Spleen (tissue), 11 donors: ENCODE measurements around the gene HNF4A. TPM values are rescaled to one million over a fixed set of nuclear protein-coding genes. Genes with fewer than 3 reads are reported as not detected.

Experiments used
- DNase-seq: peaks from one replicate; pipeline ENCODE4 v3.0.0-alpha.2; 2020
- H3K27ac ChIP-seq, 8 donors: fragments of 200-600 bp; sonication (generic) in 7 of 8; 1 replicate in 4 of 8; 2 replicates in 4 of 8; pipeline versions ENCODE4 v1.5.0 to v1.8.0; 2016 to 2021; ENCODE audit warnings: inconsistent platforms in 4 of 8, mild to moderate bottlenecking in 4 of 8, moderate library complexity in 1 of 8
- H3K27me3 ChIP-seq, 7 donors: fragments of 200-600 bp; sonication (generic) in 6 of 7; replicated peaks in 1 of 7; 1 replicate in 4 of 7; 2 replicates in 3 of 7; pipeline versions ENCODE4 v1.5.0 to v1.8.0; 2016 to 2021; ENCODE audit warnings: inconsistent platforms in 3 of 7, mild to moderate bottlenecking in 1 of 7
- H3K36me3 ChIP-seq, 6 donors: fragments of 200-600 bp; sonication (generic) in 5 of 6; 1 replicate in 4 of 6; 2 replicates in 2 of 6; pipeline versions ENCODE4 v1.5.0 to v1.8.0; 2016 to 2021; ENCODE audit warnings: inconsistent platforms in 2 of 6
- H3K4me1 ChIP-seq, 6 donors: fragments of 200-600 bp; sonication (generic) in 5 of 6; 1 replicate in 3 of 6; 2 replicates in 3 of 6; pipeline versions ENCODE4 v1.5.0 to v1.8.0; 2016 to 2021; ENCODE audit warnings: inconsistent platforms in 3 of 6
- H3K4me3 ChIP-seq, 8 donors: fragments of 200-600 bp; sonication (generic) in 7 of 8; 1 replicate in 4 of 8; 2 replicates in 4 of 8; pipeline versions ENCODE4 v1.5.0 to v1.8.0; 2016 to 2021; ENCODE audit warnings: inconsistent platforms in 4 of 8, mild to moderate bottlenecking in 4 of 8, moderate library complexity in 2 of 8
- H3K9me3 ChIP-seq, 8 donors: fragments of 200-600 bp; sonication (generic) in 7 of 8; 1 replicate in 4 of 8; 2 replicates in 4 of 8; pipeline versions ENCODE4 v1.5.0 to v1.8.0; 2016 to 2021; ENCODE audit warnings: inconsistent platforms in 4 of 8
- CTCF ChIP-seq, 11 experiments: fragments of 200-600 bp in 7 of 11; fragments of 450-650 bp in 4 of 11; sonication (generic) in 4 of 11; IDR thresholded peaks in 8 of 11; conservative IDR thresholded peaks in 3 of 11; 1 replicate in 7 of 11; 2 replicates in 4 of 11; pipeline versions ENCODE4 v1.4.0 to v1.8.0; 2016 to 2021; ENCODE audit warnings: antibody characterized with exemption in 11 of 11, inconsistent platforms in 4 of 11, mild to moderate bottlenecking in 1 of 11
- POLR2A ChIP-seq, 3 donors: fragments of 450-650 bp; IDR thresholded peaks; one replicate each; pipeline ENCODE4 v1.5.1; 2017; ENCODE audit warnings: antibody characterized with exemption in 3 of 3, mild to moderate bottlenecking in 1 of 3
- POLR2AphosphoS5 ChIP-seq, 3 donors: sonication (generic); formaldehyde crosslinking; IDR thresholded peaks; one replicate each; pipeline ENCODE4 v1.5.1; 2017; ENCODE audit warnings: antibody characterized with exemption in 3 of 3
- WGBS, 5 donors: extraction: QIAGEN DNeasy Blood & Tissue Kit in 3 of 5; methylation state at CpG; one replicate each; pipeline versions ENCODE4 v1.1.5 to v1.1.7; 2013 to 2018; 5-methylcytosine and 5-hydroxymethylcytosine counted together
- intact Hi-C: fragments of 100-400 bp; cut with DNase I; formaldehyde crosslinking; loops from one replicate; pipeline ENCODE4 v1.15.0; 2023; ENCODE audit warnings: low total_unique reads
- polyA plus RNA-seq, 3 donors: library from polyadenylated mRNA; stranded (reverse); fragments of 200-250 nt; gene quantifications; one replicate each; pipeline ENCODE4 v1.2.1, GENCODE V29; 2013
- total RNA-seq, 7 donors: library from RNA; depleted of rRNA in 3 of 7; stranded (reverse); fragments of >200 nt in 3 of 7; fragmentation: NEBNext Ultra II Directional in 4 of 7; extraction: Animal tissue kit (Norgen Biotek cat#: 25700) in 4 of 7; gene quantifications; one replicate each; pipeline versions ENCODE4 v1.1.0 to v1.2.1, GENCODE V29; 2016 to 2021
- donor health status: healthy with polysubstance abuse.
- donor health status: DM: no; HTN: no; CAD: no; lungs with moderate emphysema.
- donor health status: DM: no; HTN: no; CAD: no.
- donor health status: Bipolar disorder and iron deficiency.
- donor health status: healthy.
- donor health status: DM: no; HTN: no; CAD: no.
- donor health status: DM: yes; HTN: yes; CAD: no.

Gene HNF4A
- total and polyA plus RNA-seq, 10 donors, result 0.03 TPM; not detected in 9

GRCh38 chr20:44357555-44358125 is 2.1 kb downstream of the HNF4A start:
- WGBS, 5 donors, result 41 to 68% (median 53%) methylated on average over 4 of the region's 4 CpGs
- H3K27me3 ChIP-seq, result peaks cover 0 to 15% (median 0%) of the 10 kb centered on the region in 7 donors
- H3K36me3 ChIP-seq, result no peaks in the 10 kb centered on the region
- no peak overlapping the region for H3K27ac ChIP-seq
- no peaks in the 10 kb centered on the region for H3K9me3 ChIP-seq
- TF ChIP-seq POLR2AphosphoS5 (IDR thresholded peaks at IDR 0.05), result no peak
- TF ChIP-seq POLR2A (IDR thresholded peaks at IDR 0.05), result no peak
- no peak for TF ChIP-seq CTCF (IDR thresholded peaks at IDR 0.05 in 8 of 11, conservative IDR thresholded peaks at IDR 0.05 in 3 of 11)
- H3K4me1 ChIP-seq, result no peaks in the 10 kb centered on the region
- no peak for DNase-seq
- no peak overlapping the region for H3K4me3 ChIP-seq
- intact Hi-C loops, result no loop called here

- Histone ChIP-seq H3K36me3 (no peaks in the 10 kb centered on the region), H3K4me3 (no peak overlapping the region), H3K27ac (no peak overlapping the region), H3K9me3 (no peaks in the 10 kb centered on the region), H3K27me3 (peaks cover 0 to 14% (median 0%) of the 10 kb centered on the region in 7 donors), H3K4me1 (no peaks in the 10 kb centered on the region)
- no peak for DNase-seq
- TF ChIP-seq POLR2A (IDR thresholded peaks at IDR 0.05) (no peak), CTCF (IDR thresholded peaks at IDR 0.05 in 8 of 11, conservative IDR thresholded peaks at IDR 0.05 in 3 of 11) (no peak), POLR2AphosphoS5 (IDR thresholded peaks at IDR 0.05) (no peak)
- 87 to 94% (median 90%) methylated on average over 8 of the region's 8 CpGs for WGBS, 5 donors
- intact Hi-C loops, result no loop called here
Measured at GRCh38 chr20:44358776-44359175, 3.3 kb downstream of the HNF4A start.

- H3K27ac ChIP-seq, result no peak overlapping the region
- no peaks in the 10 kb centered on the region for H3K9me3 ChIP-seq
- intact Hi-C loops, result no loop called here
- H3K36me3 ChIP-seq, result no peaks in the 10 kb centered on the region
- TF ChIP-seq POLR2A (IDR thresholded peaks at IDR 0.05) (no peak), POLR2AphosphoS5 (IDR thresholded peaks at IDR 0.05) (no peak), CTCF (IDR thresholded peaks at IDR 0.05 in 8 of 11, conservative IDR thresholded peaks at IDR 0.05 in 3 of 11) (no peak)
- DNase-seq, result no peak
- H3K4me1 ChIP-seq, result no peaks in the 10 kb centered on the region
- peaks cover 0 to 18% (median 0%) of the 10 kb centered on the region in 7 donors for H3K27me3 ChIP-seq
- no peak overlapping the region for H3K4me3 ChIP-seq
Measured at GRCh38 chr20:44360221-44360620, 4.7 kb downstream of the HNF4A start.

- no peaks in the 10 kb centered on the region for H3K36me3 ChIP-seq
- H3K27ac ChIP-seq, result no peak overlapping the region
- DNase-seq, result no peak
- intact Hi-C loops, result no loop called here
- no peaks in the 10 kb centered on the region for H3K9me3 ChIP-seq
- no peak for TF ChIP-seq POLR2AphosphoS5 (IDR thresholded peaks at IDR 0.05)
- TF ChIP-seq CTCF (IDR thresholded peaks at IDR 0.05 in 8 of 11, conservative IDR thresholded peaks at IDR 0.05 in 3 of 11), result no peak
- no peak for TF ChIP-seq POLR2A (IDR thresholded peaks at IDR 0.05)
- peaks cover 0 to 11% (median 0%) of the 10 kb centered on the region in 7 donors for H3K27me3 ChIP-seq
- H3K4me1 ChIP-seq, result no peaks in the 10 kb centered on the region
- no peak overlapping the region for H3K4me3 ChIP-seq
- 63 to 93% (median 74%) methylated on average over 3 of the region's 3 CpGs for WGBS, 5 donors
Measured at GRCh38 chr20:44361021-44361420, 5.5 kb downstream of the HNF4A start.
